K562 (cell line): ENCODE data around the gene PCID2. TPM values are rescaled to one million over a fixed set of nuclear protein-coding genes. Genes with fewer than 3 reads are reported as not detected.

Source experiments
- ATAC-seq: fragments of 200-7000 bp; cut with Tn5 transposase; 3 replicates; pipeline ENCODE4 v1.9.1; 2020; ENCODE audit warnings: moderate library complexity
- BruUV-seq: library from RNA; stranded (reverse); fragments of 400-500 nt; replicated peaks from 2 replicates; lab custom pipeline; 2021; lab: Mats Ljungman, UMichigan
- CTCF ChIA-PET: fragments of 300-600 bp; formaldehyde crosslinking; extraction: SDS; loops from one replicate; lab custom pipeline; 2021; ENCODE audit warnings: low intra/inter-chr PET ratio; lab: Yijun Ruan, JAX
- POLR2A ChIA-PET: fragments of 300-600, 350-650 bp; sonication (Branson Sonifier 250); formaldehyde crosslinking; extraction: SDS; loops from one replicate; lab custom pipeline; 2021; ENCODE audit warnings: antibody characterized with exemption, inconsistent platforms; lab: Yijun Ruan, JAX
- DNase-seq, 4 experiments: peaks; one replicate each; pipeline versions ENCODE4 v3.0.0 to v3.0.0-alpha.2; 2011 to 2018; ENCODE audit warnings: low spot score in 3 of 4, mixed read lengths in 3 of 4; ENCODE audit errors: extremely low read depth in 1 of 4
- FAIRE-seq: peaks from 2 replicates; lab custom pipeline; 2011; peaks lifted over from hg19 to GRCh38; lab: Jason Lieb, UNC
- H2AFZ ChIP-seq: 2 replicates; pipeline ENCODE4 v1.6.0; 2011; ENCODE audit warnings: low read depth, low read length, control low read depth, inconsistent platforms
- H3K27ac ChIP-seq: fragments of 200-600 bp; 3 replicates; pipeline ENCODE4 v1.8.0; 2011; ENCODE audit warnings: low read depth, mild to moderate bottlenecking, control low read depth, inconsistent platforms, low read length, moderate library complexity, mixed read lengths; ENCODE audit errors: extremely low read depth
- H3K27me3 ChIP-seq, 2 experiments: fragments of 300-600 bp in 1 of 2; 2 replicates in 1 of 2; 3 replicates in 1 of 2; pipeline versions ENCODE4 v1.6.0 to v1.8.0; 2011; ENCODE audit warnings: inconsistent platforms in 2 of 2, low read length in 2 of 2, mild to moderate bottlenecking in 1 of 2, mixed read lengths in 1 of 2, moderate library complexity in 1 of 2; ENCODE audit not compliant: control insufficient read depth in 2 of 2, insufficient read depth in 2 of 2
- H3K36me3 ChIP-seq: fragments of 300-600 bp; 3 replicates; pipeline ENCODE4 v1.8.0; 2011; ENCODE audit warnings: mild to moderate bottlenecking, low read length, inconsistent platforms; ENCODE audit not compliant: control insufficient read depth, insufficient read depth
- H3K4me1 ChIP-seq, 2 experiments: fragments of 200-600 bp in 1 of 2; replicated peaks in 1 of 2; 2 replicates in 1 of 2; 3 replicates in 1 of 2; pipeline versions ENCODE4 v1.5.1 to v1.8.0; 2011; ENCODE audit warnings: inconsistent platforms in 2 of 2, low read length in 2 of 2, mild to moderate bottlenecking in 1 of 2, mixed read lengths in 1 of 2, moderate library complexity in 1 of 2; ENCODE audit not compliant: control insufficient read depth in 2 of 2, insufficient read depth in 2 of 2
- H3K4me2 ChIP-seq: 2 replicates; pipeline ENCODE4 v1.6.1; 2011; ENCODE audit warnings: low read length, control low read depth, inconsistent platforms, mixed read lengths; ENCODE audit not compliant: insufficient read depth
- H3K4me3 ChIP-seq: fragments of 200-600 bp; sonication (generic), shearing (Covaris generic); 2 replicates; pipeline ENCODE4 v1.5.1; 2016; ENCODE audit warnings: control low read depth, inconsistent platforms
- H3K79me2 ChIP-seq: fragments of 200-600 bp; 3 replicates; pipeline ENCODE4 v1.8.0; 2011; ENCODE audit warnings: low read length, inconsistent platforms; ENCODE audit not compliant: control insufficient read depth, insufficient read depth
- H3K9ac ChIP-seq, 2 experiments: 2 replicates each; pipeline versions ENCODE4 v1.6.0 to v1.6.1; 2011; ENCODE audit warnings: low read depth in 2 of 2, low read length in 2 of 2, control low read depth in 1 of 2, inconsistent platforms in 1 of 2, mild to moderate bottlenecking in 1 of 2, mixed read lengths in 1 of 2; ENCODE audit not compliant: insufficient read depth in 1 of 2
- H3K9me1 ChIP-seq: one replicate; pipeline ENCODE4 v1.6.0; 2011; ENCODE audit warnings: inconsistent platforms, mild to moderate bottlenecking, low read length, moderate library complexity; ENCODE audit not compliant: control insufficient read depth, insufficient read depth
- H3K9me3 ChIP-seq: replicated peaks from 2 replicates; pipeline ENCODE4 v1.5.1; 2011; ENCODE audit warnings: low read depth, low read length, inconsistent platforms; ENCODE audit not compliant: control insufficient read depth, insufficient read depth
- H4K20me1 ChIP-seq: replicated peaks from 2 replicates; pipeline ENCODE4 v1.6.1; 2011; ENCODE audit warnings: low read length, inconsistent platforms, mixed read lengths; ENCODE audit not compliant: control insufficient read depth, insufficient read depth
- BRF1 ChIP-seq: IDR thresholded peaks from 3 replicates; pipeline ENCODE4 v1.6.1; 2011; ENCODE audit warnings: borderline replicate concordance, mild to moderate bottlenecking; ENCODE audit not compliant: insufficient read length; ENCODE audit errors: extremely low read depth
- DNMT1 ChIP-seq: fragments of 450-650 bp; IDR thresholded peaks from 2 replicates; pipeline ENCODE4 v1.6.1; 2016; ENCODE audit warnings: antibody characterized with exemption, mild to moderate bottlenecking
- FOXJ2 ChIP-seq: fragments of 200-800 bp; sonication (Bioruptor generic); IDR thresholded peaks from 2 replicates; pipeline ENCODE4 v1.6.1; 2016; ENCODE audit warnings: missing genetic modification characterization, missing compliant biosample characterization
- NR4A1 ChIP-seq, 2 experiments: fragments of 250-450 bp in 1 of 2; fragments of 450-650 bp in 1 of 2; sonication (Bioruptor Pico) in 1 of 2; IDR thresholded peaks; 2 replicates each; pipeline versions ENCODE4 v1.4.0 to v1.6.1; 2016 to 2020; ENCODE audit warnings: mild to moderate bottlenecking in 2 of 2, missing compliant biosample characterization in 1 of 2, missing genetic modification characterization in 1 of 2, moderate library complexity in 1 of 2
- NRF1 ChIP-seq, 2 experiments: fragments of 450-650 bp; IDR thresholded peaks in 1 of 2; conservative IDR thresholded peaks in 1 of 2; 2 replicates each; pipeline ENCODE4 v1.6.1; 2014; ENCODE audit warnings: mild to moderate bottlenecking in 2 of 2
- PURB ChIP-seq: sonication (generic); formaldehyde crosslinking; IDR thresholded peaks from 2 replicates; pipeline ENCODE4 v1.9.0; 2021; ENCODE audit warnings: low read depth, mild to moderate bottlenecking, missing genetic modification reagents
- RBM39 ChIP-seq: fragments of 200-400 bp; formaldehyde crosslinking; optimal IDR thresholded peaks from 2 replicates; pipeline ENCODE3; 2018; ENCODE audit warnings: low read depth, low read length
- RFX1 ChIP-seq: fragments of 450-650 bp; IDR thresholded peaks from 2 replicates; pipeline ENCODE4 v1.6.1; 2016; ENCODE audit warnings: mild to moderate bottlenecking, moderate library complexity
- SMAD2 ChIP-seq: fragments of 150-350 bp; IDR thresholded peaks from 2 replicates; pipeline ENCODE4 v1.6.1; 2014; ENCODE audit warnings: low read depth, mild to moderate bottlenecking, low read length
- SREBF1 ChIP-seq: fragments of 150-350 bp; IDR thresholded peaks from 2 replicates; pipeline ENCODE4 v1.6.1; 2014; ENCODE audit warnings: antibody characterized with exemption, low read depth, low read length, borderline replicate concordance
- TAF15 ChIP-seq: fragments of 200-400 bp; formaldehyde crosslinking; IDR thresholded peaks from 2 replicates; pipeline ENCODE4 v1.6.1; 2017; ENCODE audit warnings: mild to moderate bottlenecking, low read depth, low read length, moderate library complexity
- ZNF212 ChIP-seq: fragments of 450-650 bp; formaldehyde crosslinking; IDR thresholded peaks from 2 replicates; pipeline ENCODE4 v1.4.0; 2020; ENCODE audit warnings: mild to moderate bottlenecking
- ZNF57 ChIP-seq: fragments of 450-650 bp; formaldehyde crosslinking; IDR thresholded peaks from 2 replicates; pipeline ENCODE4 v1.4.0; 2020; ENCODE audit warnings: mild to moderate bottlenecking, moderate library complexity
- WGBS: fragments of 100-300 bp; shearing (Covaris generic); methylation state at CpG from one replicate; pipeline ENCODE4 v1.1.6; 2016; ENCODE audit warnings: low coverage, mixed read lengths; ENCODE audit not compliant: insufficient coverage; ENCODE audit errors: missing lambda C conversion rate; 5-methylcytosine and 5-hydroxymethylcytosine counted together
- in situ Hi-C: fragments of 300-500 bp; cut with MboI; formaldehyde crosslinking; loops from 4 replicates; pipeline ENCODE4 v1.15.0; 2018; ENCODE audit warnings: inconsistent platforms, mixed read lengths
- intact Hi-C: fragments of 100-400 bp; cut with micrococcal nuclease; formaldehyde crosslinking; loops from 2 replicates; pipeline ENCODE4 v1.14.2; 2022
- polyA plus RNA-seq, 8 experiments: library from polyadenylated mRNA; depleted of rRNA in 4 of 8; stranded (reverse) in 5 of 8; unstranded in 3 of 8; fragments of >200 nt; fragmentation: Nextera tagmentation in 2 of 8; fragmentation: Illumina TruSeq in 1 of 8; extraction: Ambion mirVana in 2 of 8; extraction: Trizol in 1 of 8; gene quantifications; 2 replicates each; pipeline versions ENCODE4 v1.2.1 to v1.2.3, GENCODE V29; 2011 to 2014; ENCODE audit warnings: inconsistent platforms in 1 of 8, missing spikeins in 1 of 8
- total RNA-seq, 7 experiments: library from RNA; depleted of rRNA in 6 of 7; stranded (reverse); fragments of >200 nt in 6 of 7; fragmentation: Illumina TruSeq in 2 of 7; extraction: Trizol in 2 of 7; gene quantifications; 2 replicates each; pipeline versions ENCODE4 v1.2.1 to v1.2.3, GENCODE V29; 2011 to 2021; ENCODE audit warnings: low replicate concordance in 1 of 7
- TF ChIP-seq, protein P1 (sequence below): fragments of 250-450 bp; sonication (Bioruptor Pico); IDR thresholded peaks from 2 replicates; pipeline ENCODE4 v1.8.0; 2022; ENCODE audit warnings: moderate library complexity, mild to moderate bottlenecking, inconsistent platforms
- TF ChIP-seq, protein P2 (sequence below): fragments of 250-450 bp; sonication (Bioruptor Pico); IDR thresholded peaks from 2 replicates; pipeline ENCODE4 v1.4.0; 2020; ENCODE audit warnings: borderline replicate concordance
- TF ChIP-seq, protein P3 (sequence below): fragments of 450-650 bp; IDR thresholded peaks from 2 replicates; pipeline ENCODE4 v1.6.1; 2016; ENCODE audit warnings: antibody characterized with exemption

Gene PCID2
- total and polyA plus RNA-seq, 9 of the 15 experiments (the other 6 are each of a cell fraction or from before 2014, with no cell fraction given) = 39.6 to 117 (median 59.6) TPM

DNA sequence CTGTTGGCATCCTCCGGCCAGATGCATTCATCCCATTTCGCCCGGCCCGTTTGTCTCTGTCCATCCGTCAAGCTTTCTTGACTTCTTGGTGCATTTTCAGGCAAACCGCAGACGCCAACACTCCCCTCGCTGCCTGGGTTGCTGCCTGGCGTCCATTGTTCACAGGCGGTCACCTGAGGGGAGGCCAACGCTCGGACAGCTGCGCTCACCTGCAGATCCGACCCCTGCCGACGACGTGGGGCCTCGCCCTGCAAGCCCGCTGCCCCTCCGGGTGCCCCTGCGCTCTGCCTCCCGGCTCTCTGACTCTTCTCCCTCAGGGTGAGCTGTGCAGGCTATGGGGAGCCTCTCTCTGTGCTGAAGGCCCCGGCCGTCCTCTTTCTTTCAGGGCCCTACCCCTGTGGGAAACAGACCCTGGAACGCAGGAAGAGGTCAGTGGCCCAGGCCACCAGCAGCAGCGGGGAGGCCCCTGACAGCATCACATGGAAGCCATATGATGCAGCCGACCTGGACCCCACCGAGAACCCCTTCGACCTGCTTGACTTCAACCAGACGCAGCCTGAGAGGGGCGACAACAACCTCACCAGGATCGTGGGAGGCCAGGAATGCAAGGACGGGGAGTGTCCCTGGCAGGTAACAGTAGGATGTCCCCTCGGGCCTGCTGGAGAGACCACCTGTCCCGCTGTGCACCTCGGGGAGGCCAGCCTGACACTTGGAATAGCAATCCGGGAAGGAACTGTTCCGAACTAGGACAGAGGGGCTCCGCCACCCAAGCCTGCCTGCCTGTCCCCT is 64.8 kb downstream of the PCID2 start:
- Histone ChIP-seq H3K36me3 (no peaks in the 10 kb centered on the region), H3K9me3 (no peaks in the 10 kb centered on the region), H3K4me1 (peaks cover 5 to 14% of the 10 kb centered on the region in 2 experiments; a peak in 3 of 5 replicates), H3K27ac (no peak overlapping the region), H4K20me1 (no peaks in the 10 kb centered on the region), H3K4me3 (no peak overlapping the region), H3K9ac (no peak overlapping the region)
- in situ Hi-C loops = no loop called here
- WGBS = 2% methylated on average over 23 of the region's 39 CpGs
- ATAC-seq = no peak
- POLR2A ChIA-PET = no interaction called here
- no peak for FAIRE-seq
- no peak for DNase-seq
- CTCF ChIA-PET = no interaction called here
- intact Hi-C loops = no loop called here
- TF ChIP-seq, protein P1, sequence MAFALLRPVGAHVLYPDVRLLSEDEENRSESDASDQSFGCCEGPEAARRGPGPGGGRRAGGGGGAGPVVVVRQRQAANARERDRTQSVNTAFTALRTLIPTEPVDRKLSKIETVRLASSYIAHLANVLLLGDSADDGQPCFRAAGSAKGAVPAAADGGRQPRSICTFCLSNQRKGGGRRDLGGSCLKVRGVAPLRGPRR (CRISPR knock-in tag) = no peak
- TF ChIP-seq ZNF212 (CRISPR knock-in tag) = no peak
- TF ChIP-seq, protein P2, sequence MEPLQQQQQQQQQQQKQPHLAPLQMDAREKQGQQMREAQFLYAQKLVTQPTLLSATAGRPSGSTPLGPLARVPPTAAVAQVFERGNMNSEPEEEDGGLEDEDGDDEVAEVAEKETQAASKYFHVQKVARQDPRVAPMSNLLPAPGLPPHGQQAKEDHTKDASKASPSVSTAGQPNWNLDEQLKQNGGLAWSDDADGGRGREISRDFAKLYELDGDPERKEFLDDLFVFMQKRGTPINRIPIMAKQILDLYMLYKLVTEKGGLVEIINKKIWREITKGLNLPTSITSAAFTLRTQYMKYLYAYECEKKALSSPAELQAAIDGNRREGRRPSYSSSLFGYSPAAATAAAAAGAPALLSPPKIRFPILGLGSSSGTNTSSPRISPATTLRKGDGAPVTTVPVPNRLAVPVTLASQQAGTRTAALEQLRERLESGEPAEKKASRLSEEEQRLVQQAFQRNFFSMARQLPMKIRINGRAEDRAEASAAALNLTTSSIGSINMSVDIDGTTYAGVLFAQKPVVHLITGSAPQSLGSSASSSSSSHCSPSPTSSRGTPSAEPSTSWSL (CRISPR knock-in tag) = no peak
- TF ChIP-seq, protein P3, sequence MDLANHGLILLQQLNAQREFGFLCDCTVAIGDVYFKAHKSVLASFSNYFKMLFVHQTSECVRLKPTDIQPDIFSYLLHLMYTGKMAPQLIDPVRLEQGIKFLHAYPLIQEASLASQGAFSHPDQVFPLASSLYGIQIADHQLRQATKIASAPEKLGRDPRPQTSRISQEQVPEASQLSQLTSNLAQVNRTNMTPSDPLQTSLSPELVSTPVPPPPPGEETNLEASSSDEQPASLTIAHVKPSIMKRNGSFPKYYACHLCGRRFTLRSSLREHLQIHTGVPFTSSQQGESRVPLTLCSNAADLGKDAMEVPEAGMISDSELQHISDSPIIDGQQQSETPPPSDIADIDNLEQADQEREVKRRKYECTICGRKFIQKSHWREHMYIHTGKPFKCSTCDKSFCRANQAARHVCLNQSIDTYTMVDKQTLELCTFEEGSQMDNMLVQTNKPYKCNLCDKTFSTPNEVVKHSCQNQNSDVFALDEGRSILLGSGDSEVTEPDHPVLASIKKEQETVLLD = no peak
- no peak for TF ChIP-seq FOXJ2
- no peak for TF ChIP-seq TAF15
- no peak for TF ChIP-seq PURB (CRISPR knock-in tag)
- no peak for TF ChIP-seq NRF1 (conservative IDR thresholded peaks at IDR 0.05 in 1 of 2, IDR thresholded peaks at IDR 0.05 in 1 of 2)
- no peak for TF ChIP-seq SREBF1
- no peak for TF ChIP-seq DNMT1
- no peak for TF ChIP-seq ZNF57 (CRISPR knock-in tag)
- TF ChIP-seq RFX1 = no peak
- no peak for TF ChIP-seq NR4A1 (CRISPR knock-in tag; IDR thresholded peaks at IDR 0.05)
- no peak for TF ChIP-seq NR4A1 (tag; IDR thresholded peaks at IDR 0.05)
- TF ChIP-seq SMAD2 = no peak
- no peak for TF ChIP-seq BRF1
- TF ChIP-seq RBM39 = no peak
- TF ChIP-seq, all 486 proteins: peak for 0
- H3K79me2 ChIP-seq = no peaks in the 10 kb centered on the region
- H3K9me1 ChIP-seq = no peaks in the 10 kb centered on the region
- peaks cover 19 to 36% of the 10 kb centered on the region in 2 experiments; a peak in 4 of 5 replicates for H3K27me3 ChIP-seq
- no TSS peak for BruUV-seq
- no peak overlapping the region for H2AFZ ChIP-seq
- no peak overlapping the region for H3K4me2 ChIP-seq
